LNCAP (cell line): ENCODE results near the gene EIF6.

Experiments
- CTCF ChIP-seq: fragments of 450-650 bp; IDR thresholded peaks from 2 replicates; pipeline ENCODE4 v1.5.1; 2017; ENCODE audit warnings: mild to moderate bottlenecking

Gene EIF6

DNA sequence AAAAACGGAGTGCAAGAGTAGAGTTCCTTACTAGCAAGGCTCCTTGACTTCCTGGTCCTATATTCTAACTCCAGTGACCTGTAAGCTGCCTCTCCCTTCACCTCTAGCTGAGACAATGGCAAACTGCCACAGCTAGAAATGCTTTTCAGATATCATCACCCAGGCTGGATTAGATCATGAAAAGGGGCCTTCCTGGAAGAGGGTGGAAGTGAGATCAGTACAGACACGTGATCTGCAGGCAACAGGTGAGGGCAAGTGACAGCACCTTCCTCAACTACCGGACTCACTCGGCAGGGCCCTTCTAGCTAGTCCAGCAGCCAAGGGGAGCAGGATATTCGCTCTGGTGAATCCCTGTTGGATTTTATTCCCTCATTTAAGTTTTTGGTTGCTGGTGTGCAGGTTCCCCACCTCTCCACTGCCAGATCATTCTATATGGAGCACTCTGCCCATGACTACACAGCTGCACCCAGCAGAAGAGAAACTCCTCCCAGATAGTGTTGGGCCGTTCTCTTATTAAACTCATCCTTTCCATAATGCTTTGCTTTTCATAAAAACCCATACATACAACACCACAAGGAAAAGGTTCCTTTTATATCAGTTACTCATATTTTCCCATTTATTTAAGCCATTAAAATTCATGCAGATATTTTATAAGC, 34.1 kb upstream of the EIF6 start:
- TF ChIP-seq CTCF, result no peak

DNA sequence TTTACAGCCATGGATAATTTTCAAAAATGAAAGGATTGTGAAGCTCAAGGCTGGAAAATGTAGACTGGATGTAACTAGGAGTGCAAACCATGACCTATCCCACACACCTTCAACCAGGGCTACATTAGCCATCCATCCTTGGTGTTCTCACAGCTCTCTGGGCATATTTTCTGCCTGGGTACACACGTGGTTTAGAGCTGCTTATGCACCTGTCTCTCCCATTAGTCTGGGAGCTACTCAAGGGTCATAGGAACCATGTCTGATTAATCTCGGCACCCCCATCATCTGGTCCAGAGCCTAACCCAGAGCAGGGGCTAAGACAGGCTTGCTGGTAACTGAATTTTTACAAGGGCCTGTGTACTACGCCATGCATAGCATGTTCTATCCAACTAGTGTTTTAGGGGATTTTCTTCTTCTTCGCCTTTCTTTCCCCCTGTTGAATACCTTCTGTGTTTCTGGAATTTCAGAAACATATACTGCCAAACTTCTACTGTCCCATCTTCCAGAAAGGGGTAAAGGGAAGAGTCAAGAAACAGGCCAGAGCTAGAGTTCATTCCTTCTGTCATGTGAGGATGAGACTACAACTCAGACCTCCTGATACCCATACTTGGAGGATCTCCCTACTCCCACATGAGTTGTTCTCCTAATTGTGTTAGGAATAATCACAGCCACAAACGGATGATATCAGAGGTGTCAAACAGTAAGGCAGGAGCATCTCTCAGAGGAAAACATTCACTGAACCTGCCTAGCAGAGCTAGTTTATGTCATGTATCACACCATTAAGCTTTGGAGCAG, 33.0 kb upstream of the EIF6 start:
- TF ChIP-seq CTCF, result no peak

GRCh38 chr20:35316086-35316485, 31.5 kb upstream of the EIF6 start:
- TF ChIP-seq CTCF, result no peak

GRCh38 chr20:35314816-35315631, 30.5 kb upstream of the EIF6 start:
- no peak for TF ChIP-seq CTCF

DNA sequence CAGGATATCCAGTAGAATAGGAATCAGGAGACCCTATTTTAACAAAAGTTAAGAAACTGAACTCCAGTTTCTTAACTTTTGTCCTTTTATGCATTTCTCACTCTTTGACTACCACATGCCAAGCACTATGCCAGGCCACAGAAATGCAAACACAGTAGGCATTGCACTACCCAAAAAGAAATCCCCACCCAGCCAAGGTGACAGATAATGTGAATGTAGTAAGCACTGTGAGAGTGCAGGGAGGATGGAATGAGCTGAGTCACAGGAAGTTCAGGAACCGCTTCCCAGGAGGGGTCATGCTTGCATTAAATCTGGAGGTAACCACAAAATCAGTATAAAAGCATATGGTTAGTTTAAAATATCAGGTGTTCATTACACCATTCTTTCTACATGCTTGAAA, 27.7 kb upstream of the EIF6 start:
- no peak for TF ChIP-seq CTCF

- TF ChIP-seq CTCF, result no peak
These were observed 27.2 kb upstream of the EIF6 start for GRCh38 chr20:35311822-35312221.

DNA sequence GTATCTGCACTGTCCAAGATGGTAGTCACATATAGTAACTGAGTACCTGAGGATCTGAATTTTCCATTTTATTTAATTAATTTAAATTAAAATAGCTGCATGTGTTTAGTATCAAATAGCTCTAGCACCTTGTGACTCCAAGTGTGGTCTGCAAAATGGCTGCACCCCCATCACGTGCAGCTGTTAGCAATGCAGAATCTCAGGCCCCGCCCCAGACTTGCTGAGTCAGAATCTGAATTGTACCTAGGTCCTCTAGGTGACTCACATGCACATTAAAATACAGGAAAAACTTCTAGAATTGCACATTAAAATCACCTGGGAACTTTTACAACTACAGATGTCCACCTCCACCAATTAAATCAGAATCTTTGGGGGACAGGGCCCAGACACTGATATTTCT, 26.8 kb upstream of the EIF6 start:
- TF ChIP-seq CTCF, result no peak
